T-cell (primary cell): ENCODE data around the gene PPP1R12A. TPM values are rescaled to one million over a fixed set of nuclear protein-coding genes. Genes with fewer than 3 reads are reported as not detected.

Experiments used
- ATAC-seq, 4 experiments: fragments of 200-7000 bp in 3 of 4; fragments of 150-1000 bp in 1 of 4; cut with Tn5 transposase; replicated peaks in 1 of 4; 1 replicate in 3 of 4; 2 replicates in 1 of 4; pipeline ENCODE4 v1.10.0; 2021; ENCODE audit warnings: moderate library complexity in 3 of 4, mild to moderate bottlenecking in 2 of 4, moderate number of reproducible peaks in 1 of 4
- CTCF ChIA-PET, 2 donors: fragments of 300-600 bp; sonication (Branson Sonifier 250); formaldehyde crosslinking; loops; one replicate each; lab custom pipeline; 2022; ENCODE audit warnings: antibody characterized with exemption in 2 of 2; lab: Charles Lee
- POLR2A ChIA-PET, 2 donors: fragments of 300-600 bp; sonication (Branson Sonifier 250); formaldehyde crosslinking; loops; one replicate each; lab custom pipeline; 2022; ENCODE audit warnings: antibody characterized with exemption in 2 of 2; lab: Charles Lee
- DNase-seq, 35 experiments: peaks; one replicate each; pipeline versions ENCODE4 v3.0.0 to v3.0.0-alpha.2; 2013 to 2023
- H3K27ac ChIP-seq: one replicate; pipeline ENCODE4 v1.5.1; 2013; ENCODE audit warnings: low read length
- H3K27me3 ChIP-seq, 2 experiments: replicated peaks in 1 of 2; 1 replicate in 1 of 2; 2 replicates in 1 of 2; pipeline versions ENCODE4 v1.6.1 to v1.7.0; 2013; ENCODE audit warnings: low read length in 1 of 2, mixed read lengths in 1 of 2; ENCODE audit not compliant: control insufficient read depth in 2 of 2, insufficient read depth in 2 of 2; ENCODE audit errors: extremely low read depth in 1 of 2
- H3K36me3 ChIP-seq, 2 donors: 1 replicate in 1 of 2; 2 replicates in 1 of 2; pipeline versions ENCODE4 v1.6.1 to v1.7.0; 2013; ENCODE audit warnings: low read length in 1 of 2; ENCODE audit not compliant: control insufficient read depth in 2 of 2, insufficient read depth in 1 of 2; ENCODE audit errors: extremely low read depth in 1 of 2
- H3K4me1 ChIP-seq, 2 experiments: 1 replicate in 1 of 2; 2 replicates in 1 of 2; pipeline versions ENCODE4 v1.6.1 to v1.7.0; 2013; ENCODE audit warnings: low read length in 2 of 2, mixed read lengths in 1 of 2; ENCODE audit not compliant: insufficient read depth in 2 of 2, control insufficient read depth in 1 of 2; ENCODE audit errors: extremely low read depth in 1 of 2
- H3K4me3 ChIP-seq, 2 donors: 1 replicate in 1 of 2; 2 replicates in 1 of 2; pipeline versions ENCODE4 v1.5.1 to v1.7.0; 2013; ENCODE audit warnings: mild to moderate bottlenecking in 2 of 2, low read length in 1 of 2, moderate library complexity in 1 of 2; ENCODE audit not compliant: control insufficient read depth in 1 of 2; ENCODE audit errors: extremely low read depth in 1 of 2
- H3K9me3 ChIP-seq: 2 replicates; pipeline ENCODE4 v1.7.0; 2013
- H3K27ac Mint-ChIP-seq, 2 donors: one replicate each; pipeline ENCODE4 v1.8.0; 2020 to 2021; ENCODE audit warnings: mild to moderate bottlenecking in 2 of 2, mixed read lengths in 2 of 2
- H3K27me3 Mint-ChIP-seq, 2 donors: one replicate each; pipeline ENCODE4 v1.8.0; 2021 to 2022; ENCODE audit warnings: mixed read lengths in 2 of 2
- H3K36me3 Mint-ChIP-seq: one replicate; pipeline ENCODE4 v1.8.0; 2021; ENCODE audit warnings: mixed read lengths
- H3K4me1 Mint-ChIP-seq, 3 donors: one replicate each; pipeline ENCODE4 v1.8.0; 2020 to 2022; ENCODE audit warnings: mixed read lengths in 3 of 3, mild to moderate bottlenecking in 1 of 3
- H3K4me3 Mint-ChIP-seq, 3 donors: one replicate each; pipeline ENCODE4 v1.8.0; 2020 to 2022; ENCODE audit warnings: mild to moderate bottlenecking in 3 of 3, mixed read lengths in 3 of 3, moderate library complexity in 3 of 3
- H3K9me3 Mint-ChIP-seq, 3 donors: one replicate each; pipeline ENCODE4 v1.8.0; 2020 to 2022; ENCODE audit warnings: mixed read lengths in 3 of 3
- WGBS: methylation state at CpG from one replicate; pipeline ENCODE4 v1.1.5; 2013; ENCODE audit warnings: missing lambda C conversion rate; ENCODE audit not compliant: insufficient coverage; 5-methylcytosine and 5-hydroxymethylcytosine counted together
- total RNA-seq, 35 experiments: library from RNA in 6 of 35; stranded (reverse) in 6 of 35; fragments of 120-200 nt in 1 of 35; gene quantifications; one replicate each; pipeline versions ENCODE4 v1.2.1 to v1.2.4 and lab custom pipeline; 2013 to 2026

Gene PPP1R12A
- total RNA-seq, 5 donors from 2014 or later (not counting 1 experiment from before 2014, with no cell fraction given): 84.8 to 109 (median 89.5) TPM

DNA sequence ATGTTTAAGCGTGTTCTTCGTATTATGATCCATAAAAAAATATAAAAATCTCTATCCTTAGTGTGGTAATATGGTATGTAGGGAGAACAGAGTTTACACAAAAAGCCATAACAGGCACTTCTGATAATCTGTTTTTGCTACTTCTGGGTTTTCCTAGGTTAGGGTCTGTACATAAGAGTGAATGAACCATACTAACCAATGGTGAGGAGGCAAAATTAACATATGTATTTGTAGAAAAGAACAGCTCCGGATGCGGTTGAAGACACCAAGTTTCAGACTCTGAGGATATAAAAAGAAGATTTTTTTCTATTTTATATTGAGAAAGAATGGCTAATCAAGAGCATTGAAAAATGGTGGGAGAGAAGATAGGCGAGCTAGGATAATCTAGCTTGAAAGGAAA is 40.2 kb upstream of the PPP1R12A start:
- no peaks in the 10 kb centered on the region for H3K4me1 Mint-ChIP-seq
- H3K36me3 Mint-ChIP-seq: no peaks in the 10 kb centered on the region
- no CpG with 5 or more reads among the region's 5 CpGs for WGBS
- no peaks in the 10 kb centered on the region for H3K9me3 Mint-ChIP-seq
- ChIA-PET POLR2A (no interaction called here), CTCF (interaction anchor here in 1 of 2 donors (0.6 to 0.7 kb wide), 2 partner anchors 89 to 217 kb away, joined by 3 read pairs; no protein-coding TSS in a partner anchor)
- Histone ChIP-seq H3K27me3 (no peaks in the 10 kb centered on the region), H3K4me1 (no peaks in the 10 kb centered on the region), H3K36me3 (no peaks in the 10 kb centered on the region), H3K4me3 (no peak overlapping the region), H3K27ac (no peak overlapping the region), H3K9me3 (no peaks in the 10 kb centered on the region)
- DNase-seq (no peak), ATAC-seq (no peak)
- peaks cover 0 to 4% of the 10 kb centered on the region in 2 donors for H3K27me3 Mint-ChIP-seq
- H3K4me3 Mint-ChIP-seq: no peak overlapping the region
- H3K27ac Mint-ChIP-seq: no peak overlapping the region

DNA sequence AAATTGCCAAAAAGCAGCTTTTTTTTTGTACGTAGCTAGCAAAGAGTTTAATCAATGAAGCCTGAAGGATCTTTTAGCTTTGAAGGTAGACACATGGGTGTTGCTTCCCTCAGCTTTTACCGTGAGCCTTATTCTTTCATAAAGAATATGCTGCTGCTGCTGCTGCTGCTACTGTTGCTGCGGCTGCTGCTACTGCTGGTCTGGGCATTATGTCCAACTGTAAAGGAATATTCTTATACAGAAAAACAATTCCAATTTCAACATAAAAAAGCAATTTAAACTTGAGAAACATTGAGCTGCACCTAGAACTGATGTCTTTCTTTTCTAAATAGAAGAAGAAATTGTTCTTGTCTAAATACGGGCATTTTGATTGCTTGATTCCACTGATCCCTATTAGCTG is 38.9 kb upstream of the PPP1R12A start:
- H3K27me3 ChIP-seq: no peaks in the 10 kb centered on the region
- Mint-ChIP-seq H3K9me3 (no peaks in the 10 kb centered on the region), H3K36me3 (no peaks in the 10 kb centered on the region), H3K27me3 (peaks cover 2 to 7% of the 10 kb centered on the region in 2 donors), H3K4me3 (no peak overlapping the region), H3K27ac (no peak overlapping the region), H3K4me1 (no peaks in the 10 kb centered on the region)
- ChIA-PET CTCF (interaction anchor here in 1 of 2 donors (0.6 to 0.8 kb wide), 2 partner anchors 12 to 60 kb away, joined by 3 read pairs; no protein-coding TSS in a partner anchor), POLR2A (interaction anchor here in 1 of 2 donors (0.6 kb wide), 1 partner anchor 8 kb away, joined by 3 read pairs; no protein-coding TSS in a partner anchor)
- no peak overlapping the region for H3K4me3 ChIP-seq
- WGBS: 100% methylated on average over 3 of the region's 4 CpGs
- no peaks in the 10 kb centered on the region for H3K4me1 ChIP-seq
- H3K27ac ChIP-seq: no peak overlapping the region
- DNase-seq: no peak
- ATAC-seq: no peak
- H3K9me3 ChIP-seq: no peaks in the 10 kb centered on the region
- no peaks in the 10 kb centered on the region for H3K36me3 ChIP-seq

DNA sequence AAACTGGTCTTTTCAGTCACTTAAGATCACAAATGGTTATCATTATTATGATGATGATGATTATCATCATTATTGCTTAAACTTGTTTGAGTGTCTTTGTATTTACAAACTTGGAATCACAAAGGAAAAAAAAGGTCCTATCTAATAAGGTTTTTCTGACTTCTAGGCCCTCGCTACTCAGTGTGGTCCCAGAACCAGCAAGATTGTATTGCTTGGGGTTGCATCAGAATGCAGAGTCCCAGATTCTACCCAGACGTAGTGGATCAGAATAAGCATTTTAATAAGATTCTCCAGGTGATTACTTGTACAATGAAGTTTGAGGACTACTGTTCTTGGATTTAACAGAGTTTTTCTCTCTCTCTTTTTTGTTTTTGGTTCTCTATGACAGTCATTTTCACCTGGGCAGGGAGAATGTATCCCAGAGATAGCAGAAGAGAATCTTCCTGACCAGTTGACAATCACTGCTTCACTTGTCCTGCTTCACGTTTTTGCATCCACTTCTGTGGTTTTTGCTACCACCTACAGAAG is 29.3 kb upstream of the PPP1R12A start:
- Histone ChIP-seq H3K27me3 (no peaks in the 10 kb centered on the region), H3K27ac (no peak overlapping the region), H3K4me1 (no peaks in the 10 kb centered on the region), H3K36me3 (no peaks in the 10 kb centered on the region), H3K4me3 (no peak overlapping the region), H3K9me3 (no peaks in the 10 kb centered on the region)
- ChIA-PET CTCF (no interaction called here), POLR2A (interaction anchor here (0.6 to 0.8 kb wide), 2 partner anchors 23 to 61 kb away, joined by 3 to 4 read pairs; no protein-coding TSS in a partner anchor)
- H3K36me3 Mint-ChIP-seq: peaks cover 3% of the 10 kb centered on the region
- no peak overlapping the region for H3K27ac Mint-ChIP-seq
- peaks cover 30 to 31% of the 10 kb centered on the region in 2 donors for H3K27me3 Mint-ChIP-seq
- H3K4me3 Mint-ChIP-seq: no peak overlapping the region
- ATAC-seq: no peak
- WGBS: 27% methylated on average over 1 of the region's 3 CpGs
- DNase-seq: no peak
- no peaks in the 10 kb centered on the region for H3K4me1 Mint-ChIP-seq
- no peaks in the 10 kb centered on the region for H3K9me3 Mint-ChIP-seq

DNA sequence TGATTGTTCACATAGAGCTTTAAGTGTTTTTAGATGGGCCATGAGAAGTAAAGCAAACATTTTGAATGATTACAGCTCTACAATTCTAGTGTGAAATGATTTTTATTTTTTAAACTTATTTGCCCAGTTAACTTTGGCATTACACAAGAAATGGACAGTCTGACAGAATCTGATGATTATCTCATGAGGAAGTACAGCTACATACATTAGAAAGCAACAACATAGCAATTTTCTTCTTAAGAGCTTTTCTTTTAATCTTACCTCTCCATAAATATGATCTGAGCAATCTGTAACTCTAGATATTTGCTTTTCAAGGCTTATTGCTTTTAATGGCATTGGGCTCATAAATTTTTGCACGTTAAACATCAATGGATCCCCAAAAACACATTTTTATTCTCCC is 26.5 kb upstream of the PPP1R12A start:
- Histone ChIP-seq H3K9me3 (no peaks in the 10 kb centered on the region), H3K36me3 (no peaks in the 10 kb centered on the region), H3K27me3 (peaks cover 0 to 5% of the 10 kb centered on the region in 2 experiments), H3K27ac (no peak overlapping the region), H3K4me3 (no peak overlapping the region), H3K4me1 (no peaks in the 10 kb centered on the region)
- ChIA-PET POLR2A (no interaction called here), CTCF (interaction anchor here in 1 of 2 donors (0.9 kb wide), 1 partner anchor 12 kb away, joined by 3 read pairs; no protein-coding TSS in a partner anchor)
- peaks cover 18 to 19% of the 10 kb centered on the region in 2 donors for H3K27me3 Mint-ChIP-seq
- WGBS: no CpG with 5 or more reads among the region's 1 CpG
- H3K36me3 Mint-ChIP-seq: peaks cover 3% of the 10 kb centered on the region
- H3K4me3 Mint-ChIP-seq: no peak overlapping the region
- H3K4me1 Mint-ChIP-seq: no peaks in the 10 kb centered on the region
- H3K9me3 Mint-ChIP-seq: no peaks in the 10 kb centered on the region
- ATAC-seq (no peak), DNase-seq (no peak)
- H3K27ac Mint-ChIP-seq: no peak overlapping the region

DNA sequence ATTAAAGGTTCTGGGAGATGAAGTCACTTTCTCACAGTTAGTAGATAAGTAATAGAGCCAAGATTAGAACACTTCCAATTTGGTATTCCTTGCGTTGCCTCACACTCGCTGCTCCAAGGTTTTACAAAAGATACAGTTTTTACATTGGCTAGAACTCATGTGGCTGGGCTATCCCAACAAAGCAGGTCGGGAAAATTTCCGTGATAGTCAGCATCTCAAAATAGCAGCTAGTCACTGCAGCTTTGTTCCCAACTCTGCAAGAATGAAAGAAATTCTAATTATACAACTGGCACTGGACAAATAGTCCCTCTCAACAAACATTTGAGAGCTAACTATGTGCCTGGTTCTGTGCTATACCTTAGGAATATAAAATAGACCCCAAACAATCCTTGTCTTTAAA is 24.6 kb upstream of the PPP1R12A start:
- CTCF ChIA-PET: no interaction called here
- 96% methylated on average over 4 of the region's 4 CpGs for WGBS

DNA sequence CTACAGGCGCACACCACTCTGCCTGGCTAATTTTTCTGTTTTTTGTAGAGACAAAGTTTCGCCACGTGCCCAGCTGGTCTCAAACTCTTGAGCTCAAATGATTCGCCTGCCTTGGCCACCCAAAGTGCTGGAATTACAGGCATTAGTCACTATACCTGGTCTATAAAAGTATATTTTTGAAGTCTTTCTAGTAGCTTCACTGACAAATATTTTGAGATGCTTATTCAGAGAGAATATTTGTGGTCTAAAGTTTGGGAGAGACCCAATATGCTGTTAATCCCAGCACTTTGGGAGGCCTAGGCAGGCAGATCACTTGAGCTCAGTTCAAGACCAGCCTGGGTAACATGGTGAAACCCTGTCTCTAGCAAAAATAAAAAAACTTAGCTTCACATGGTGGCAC is 22.0 kb upstream of the PPP1R12A start:
- H3K9me3 ChIP-seq: no peaks in the 10 kb centered on the region
- ATAC-seq (no peak), DNase-seq (no peak)
- H3K27me3 Mint-ChIP-seq: peaks cover 8 to 18% of the 10 kb centered on the region in 2 donors
- no peak overlapping the region for H3K4me3 Mint-ChIP-seq
- CTCF ChIA-PET: interaction anchor here in 1 of 2 donors (0.9 kb wide), 1 partner anchor 8 kb away, joined by 3 read pairs; no protein-coding TSS in a partner anchor
- H3K27ac Mint-ChIP-seq: no peak overlapping the region
- peaks cover 10 to 21% (median 14%) of the 10 kb centered on the region in 3 donors for H3K9me3 Mint-ChIP-seq
- no peak overlapping the region for H3K27ac ChIP-seq
- peaks cover 8% of the 10 kb centered on the region for H3K36me3 Mint-ChIP-seq
- no peaks in the 10 kb centered on the region for H3K4me1 ChIP-seq
- POLR2A ChIA-PET: no interaction called here
- H3K27me3 ChIP-seq: peaks cover 0 to 11% of the 10 kb centered on the region in 2 experiments
- H3K4me1 Mint-ChIP-seq: peaks cover 0 to 6% (median 2%) of the 10 kb centered on the region in 3 donors
- no peaks in the 10 kb centered on the region for H3K36me3 ChIP-seq
- no peak overlapping the region for H3K4me3 ChIP-seq
- WGBS: no CpG with 5 or more reads among the region's 4 CpGs

More for the DNA sequence above, 24.6 kb upstream of the PPP1R12A start:
- Histone ChIP-seq H3K4me3 (no peak overlapping the region), H3K4me1 (no peaks in the 10 kb centered on the region), H3K9me3 (no peaks in the 10 kb centered on the region), H3K36me3 (no peaks in the 10 kb centered on the region), H3K27ac (no peak overlapping the region), H3K27me3 (peaks cover 0 to 11% of the 10 kb centered on the region in 2 experiments)
- DNase-seq (no peak), ATAC-seq (no peak)
- POLR2A ChIA-PET: no interaction called here
- Mint-ChIP-seq H3K27ac (no peak overlapping the region), H3K27me3 (peaks cover 18 to 25% of the 10 kb centered on the region in 2 donors), H3K9me3 (peaks cover 6 to 13% (median 10%) of the 10 kb centered on the region in 3 donors), H3K4me3 (no peak overlapping the region), H3K4me1 (no peaks in the 10 kb centered on the region), H3K36me3 (peaks cover 8% of the 10 kb centered on the region)
